Hepatic stellate cell (primary cell): ENCODE data around the gene KNSTRN.

Source experiments
- DNase-seq: peaks from one replicate; pipeline ENCODE4 v3.0.0; 2011; ENCODE audit warnings: low spot score

Gene KNSTRN, protein sequence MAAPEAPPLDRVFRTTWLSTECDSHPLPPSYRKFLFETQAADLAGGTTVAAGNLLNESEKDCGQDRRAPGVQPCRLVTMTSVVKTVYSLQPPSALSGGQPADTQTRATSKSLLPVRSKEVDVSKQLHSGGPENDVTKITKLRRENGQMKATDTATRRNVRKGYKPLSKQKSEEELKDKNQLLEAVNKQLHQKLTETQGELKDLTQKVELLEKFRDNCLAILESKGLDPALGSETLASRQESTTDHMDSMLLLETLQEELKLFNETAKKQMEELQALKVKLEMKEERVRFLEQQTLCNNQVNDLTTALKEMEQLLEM

DNA sequence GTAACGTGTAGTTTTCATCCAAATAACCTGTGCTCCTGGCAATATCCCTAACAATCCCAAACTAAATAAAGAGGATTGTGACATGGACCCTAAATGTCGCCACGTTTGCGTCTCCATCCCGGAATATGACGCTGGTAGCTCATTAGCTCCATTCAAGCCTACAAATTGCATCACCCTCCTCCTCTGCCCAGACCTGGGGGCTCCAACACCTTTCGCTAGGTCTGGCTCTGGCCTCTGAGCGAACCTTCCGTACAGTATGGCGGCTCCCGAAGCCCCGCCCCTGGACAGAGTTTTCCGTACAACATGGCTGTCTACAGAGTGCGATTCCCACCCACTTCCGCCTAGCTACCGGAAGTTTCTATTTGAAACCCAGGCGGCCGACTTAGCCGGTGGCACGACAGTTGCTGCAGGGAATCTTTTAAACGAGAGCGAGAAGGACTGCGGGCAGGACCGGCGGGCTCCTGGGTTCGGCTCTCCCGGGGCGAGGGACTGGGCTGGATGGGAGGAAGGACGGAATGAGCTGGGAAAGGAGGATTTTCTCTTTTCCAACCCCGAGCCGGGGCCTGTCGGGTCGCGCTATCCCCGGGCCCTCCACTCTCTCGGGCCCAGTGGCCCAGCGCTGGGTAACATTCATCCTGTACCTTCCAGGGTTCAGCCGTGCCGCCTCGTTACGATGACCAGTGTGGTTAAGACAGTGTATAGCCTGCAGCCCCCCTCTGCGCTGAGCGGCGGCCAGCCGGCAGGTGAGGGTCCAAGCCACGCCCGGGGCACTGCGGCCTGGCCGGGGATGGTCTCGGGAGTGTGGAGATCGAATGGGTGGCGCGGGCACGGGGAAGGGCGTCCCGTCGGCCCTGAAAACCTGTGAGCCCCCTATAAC, at the start of gene KNSTRN:
Gene KNSTRN (plus strand): TSS at position 142 of the 877 bp plus-strand sequence. CDS start 115 bp downstream, at position 257.
- peak; percentile 90 for DNase-seq

DNA sequence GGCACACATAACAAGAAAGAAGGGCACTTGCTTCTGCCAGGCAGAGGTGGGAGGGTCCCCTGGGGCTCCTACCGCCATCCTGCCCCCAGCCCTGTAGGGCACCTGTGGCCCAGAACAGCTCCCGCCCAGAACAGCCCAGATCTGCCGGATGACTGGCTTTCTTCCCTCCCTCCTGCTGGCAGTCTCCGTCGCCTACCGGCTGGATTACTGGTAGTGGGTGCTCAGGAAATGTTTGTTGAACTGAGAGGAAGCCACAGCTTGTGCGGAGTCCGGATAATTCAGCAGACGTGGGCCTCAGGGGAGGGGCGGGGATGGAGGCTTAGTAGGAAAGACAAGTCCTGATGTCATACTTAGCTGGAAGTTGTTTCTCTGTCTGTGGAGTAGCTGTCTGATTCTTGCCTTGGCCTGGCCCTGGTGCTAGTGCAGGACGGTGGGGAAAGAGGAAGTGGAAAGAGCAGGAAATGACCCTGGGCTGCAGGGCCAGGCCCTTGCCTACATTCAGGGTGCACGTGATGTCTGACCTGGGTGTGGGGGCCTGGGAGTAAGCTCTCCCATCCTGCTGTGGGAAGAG, 48.5 kb upstream of the KNSTRN start:
- peak; percentile 76 for DNase-seq

DNA sequence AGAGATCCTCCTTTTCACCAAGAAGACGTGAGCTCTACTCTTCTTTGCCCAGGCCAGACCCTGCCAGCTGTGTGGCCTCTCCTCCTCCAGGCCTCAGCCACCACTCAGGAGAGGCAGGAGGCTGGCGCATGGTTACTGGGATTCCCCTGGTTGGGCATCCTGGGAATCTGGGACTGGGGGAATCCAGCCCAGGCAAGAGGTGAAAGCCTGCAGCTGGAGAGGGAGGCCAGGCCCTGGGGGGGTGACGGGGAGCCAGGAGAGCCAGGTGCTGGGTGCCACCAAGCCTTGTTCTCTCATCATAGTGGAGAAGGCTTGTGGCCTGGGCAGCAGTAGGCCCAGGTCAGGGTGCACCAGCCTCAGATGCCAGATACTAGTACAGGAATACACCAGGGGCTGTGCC, 48.0 kb upstream of the KNSTRN start:
- DNase-seq, result no peak

DNA sequence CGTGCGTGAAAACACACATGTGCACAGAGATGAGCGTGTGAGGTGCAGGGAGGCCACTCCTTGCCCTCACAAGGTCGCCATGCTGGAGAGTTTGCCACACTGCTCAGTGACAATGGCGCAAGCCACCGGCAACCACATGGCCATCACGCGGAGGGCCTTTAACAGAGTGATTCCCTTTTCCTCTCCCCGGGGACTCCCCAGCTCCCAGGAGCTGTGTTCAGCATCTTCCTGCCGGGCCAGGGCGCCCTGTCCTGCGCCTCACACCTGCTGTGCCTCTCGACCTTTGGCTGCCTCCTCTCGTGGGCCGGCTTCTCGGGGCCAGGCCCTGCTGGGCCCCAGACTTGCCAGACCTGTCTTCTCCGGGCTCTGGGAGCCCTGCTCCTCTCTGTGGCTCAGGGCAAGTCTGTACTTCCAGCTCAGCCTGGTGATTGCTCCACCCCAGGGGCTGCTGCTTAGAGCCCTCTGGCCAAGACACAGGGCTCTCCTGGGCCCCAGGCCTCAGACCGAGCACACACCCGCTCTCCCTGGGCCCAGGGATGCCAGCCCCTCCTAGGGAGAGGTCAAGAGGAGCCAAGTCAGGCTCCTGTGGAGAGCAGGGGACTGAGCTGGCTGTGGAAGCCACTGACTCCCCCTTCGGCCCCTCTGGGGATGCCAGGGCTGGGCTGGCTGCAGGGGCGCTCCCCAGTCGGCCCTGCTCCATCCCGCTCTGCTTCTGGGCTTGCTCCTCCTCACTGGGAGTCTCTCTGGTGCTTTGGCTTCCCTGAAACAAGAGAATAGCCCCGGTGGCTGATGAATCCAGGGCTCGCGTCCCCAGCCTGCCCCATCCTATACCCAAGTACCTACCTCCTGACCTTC, 47.4 kb upstream of the KNSTRN start:
- no peak for DNase-seq

DNA sequence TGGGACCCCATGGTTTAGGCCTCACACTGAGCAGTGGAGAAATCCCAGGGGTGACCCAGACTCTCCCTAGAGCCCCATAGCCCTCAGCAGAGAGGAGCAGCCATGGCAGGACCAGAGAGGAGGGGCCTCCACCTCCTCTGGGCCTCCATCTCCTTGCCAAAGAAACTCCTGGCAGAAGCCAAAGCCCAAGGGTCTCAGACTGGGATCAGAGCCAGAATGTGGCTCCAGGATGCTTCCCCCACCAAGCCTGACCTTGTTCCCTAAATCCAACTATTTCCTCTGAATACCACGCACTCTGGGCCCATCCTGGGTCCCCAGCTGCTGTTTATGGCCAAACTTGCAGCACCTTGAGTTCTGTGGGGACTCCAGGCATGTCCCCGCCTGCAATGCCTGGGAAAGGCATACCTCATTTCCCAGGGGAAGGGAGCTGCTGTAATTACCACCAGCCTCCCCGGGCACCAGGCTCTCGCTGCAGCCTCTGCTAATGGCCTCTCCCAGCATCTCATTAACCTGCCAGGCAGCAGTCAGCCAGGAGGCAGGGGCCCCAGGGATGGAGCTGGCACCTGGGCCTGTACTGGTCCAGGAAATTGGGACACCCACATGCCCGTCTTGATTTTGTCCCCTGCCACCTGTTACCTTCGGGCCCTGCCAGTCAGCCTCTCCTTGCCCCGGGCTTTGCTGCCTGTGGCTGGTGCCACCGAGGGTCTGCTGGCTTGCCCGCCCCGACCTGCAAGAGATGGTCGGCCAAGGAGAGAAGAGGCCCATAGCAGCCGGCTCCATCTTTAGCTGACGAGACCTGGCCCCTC, 46.4 kb upstream of the KNSTRN start:
- DNase-seq, result no peak

DNA sequence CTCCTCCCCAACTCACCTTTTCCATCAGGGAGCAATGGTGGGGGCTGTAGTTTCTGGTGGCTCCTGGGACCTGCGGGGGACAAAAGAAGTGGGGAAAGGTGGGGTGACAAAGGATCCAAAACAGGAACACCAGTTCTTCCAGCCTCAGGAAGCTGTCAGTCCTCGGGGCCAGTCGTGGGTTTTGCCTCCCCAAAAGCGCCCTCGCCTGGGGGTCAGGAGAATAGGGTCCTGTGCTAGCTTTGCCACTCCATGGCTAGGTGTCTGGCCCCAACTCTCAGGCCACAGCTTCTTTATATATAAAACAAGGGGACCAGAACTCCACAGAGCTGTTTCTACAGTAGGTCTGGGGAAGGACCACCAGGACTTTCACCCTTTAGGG, 45.8 kb upstream of the KNSTRN start:
- no peak for DNase-seq

DNA sequence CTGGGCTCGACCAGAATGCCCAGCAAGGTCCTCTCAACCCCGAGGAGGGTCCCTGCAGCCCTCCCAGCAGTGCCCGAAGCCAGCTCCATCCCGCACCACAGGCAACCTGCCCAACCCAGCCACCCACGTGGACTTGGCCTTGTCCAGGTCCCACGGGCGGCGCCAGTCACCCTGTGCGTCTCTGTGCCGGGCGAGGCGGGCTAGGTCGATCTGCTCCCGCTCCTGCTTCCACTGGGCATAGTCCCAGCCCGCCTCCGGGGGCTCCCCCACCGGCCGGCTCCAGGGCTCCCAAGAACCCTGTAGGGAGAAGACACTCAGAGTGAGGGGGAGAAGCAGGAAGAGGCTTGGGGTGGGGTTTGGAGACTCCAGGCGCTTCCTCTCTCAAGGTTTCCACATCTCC, 44.9 kb upstream of the KNSTRN start:
- DNase-seq, result no peak

DNA sequence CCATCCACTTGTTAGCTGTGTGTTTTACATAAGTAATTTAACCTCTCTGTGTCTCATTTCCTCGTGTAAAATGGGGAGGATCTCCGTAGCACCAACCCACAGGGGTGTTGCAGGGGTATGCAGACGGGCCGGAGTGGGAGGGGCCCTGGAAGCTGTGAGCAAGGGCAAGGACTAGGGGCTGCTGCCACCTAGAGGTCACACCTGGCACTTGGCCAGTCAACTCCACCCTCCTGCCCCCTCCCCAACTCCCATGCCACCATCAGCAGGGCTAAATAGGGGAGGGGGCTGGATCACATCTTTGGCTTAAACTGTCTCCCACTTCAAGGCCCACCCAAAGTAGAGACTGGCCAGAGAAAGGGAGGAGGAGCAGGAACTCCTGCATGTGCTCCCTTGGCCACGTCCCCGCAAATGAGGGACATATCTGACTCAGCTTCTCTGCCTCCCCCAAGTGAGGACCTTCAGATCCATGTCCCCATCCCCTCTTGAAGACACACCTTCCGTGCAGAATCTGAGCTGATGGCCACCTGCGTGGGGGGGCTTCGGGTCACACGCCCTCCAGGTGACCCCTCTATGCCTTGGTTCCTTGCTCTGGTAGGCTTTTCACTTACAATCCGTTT, 44.4 kb upstream of the KNSTRN start:
- DNase-seq, result peak; percentile 85

DNA sequence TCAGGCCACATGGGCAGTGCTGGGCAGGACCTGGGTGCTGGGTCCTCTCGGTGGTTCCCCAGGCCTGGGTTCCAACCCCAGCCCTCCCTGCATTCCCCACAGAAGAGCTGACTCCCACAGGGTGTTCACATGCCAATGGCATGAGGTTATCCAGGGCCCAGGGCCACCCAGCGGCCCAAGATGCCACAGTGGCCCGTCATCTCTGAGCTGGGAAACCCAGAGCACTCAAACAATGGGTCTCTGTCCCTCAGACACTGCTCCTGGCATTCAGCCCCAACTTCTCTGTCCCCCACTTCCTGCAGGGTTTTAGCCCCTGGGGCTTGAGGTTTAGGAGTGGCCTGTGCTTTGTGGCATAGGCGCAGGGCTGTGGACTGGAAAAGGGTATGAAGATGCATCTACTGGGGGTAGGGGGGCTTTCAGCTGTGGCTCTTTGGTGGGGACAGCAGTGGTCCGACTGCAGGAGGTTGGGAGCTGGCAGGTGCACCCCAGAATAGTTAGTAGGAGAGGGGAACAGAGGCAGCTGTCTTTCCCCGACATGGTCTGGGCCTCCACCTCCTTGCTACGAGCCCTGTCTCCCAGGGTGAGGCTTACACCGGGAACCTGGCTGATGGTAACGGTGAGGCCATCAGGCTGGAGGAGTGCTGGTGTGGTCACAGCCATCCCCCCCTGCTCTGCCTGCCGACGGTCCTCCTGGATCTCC, 43.5 kb upstream of the KNSTRN start:
- peak; percentile 94 for DNase-seq

DNA sequence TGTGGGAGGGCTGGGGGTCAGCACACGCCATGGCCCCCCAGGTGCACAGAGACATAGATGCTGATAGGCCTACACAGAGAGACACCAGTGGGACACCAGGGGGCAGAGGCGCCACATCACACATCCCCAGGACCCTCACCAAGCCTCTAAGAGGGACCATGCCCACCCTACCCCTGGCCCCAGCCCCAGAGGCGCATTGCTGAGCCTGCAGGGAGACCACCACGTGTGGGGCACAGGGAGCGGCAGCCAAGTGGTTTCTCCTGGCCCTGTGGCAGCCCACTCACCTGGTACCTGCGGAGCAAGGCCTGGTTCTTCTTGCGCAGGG, 42.9 kb upstream of the KNSTRN start:
- no peak for DNase-seq

DNA sequence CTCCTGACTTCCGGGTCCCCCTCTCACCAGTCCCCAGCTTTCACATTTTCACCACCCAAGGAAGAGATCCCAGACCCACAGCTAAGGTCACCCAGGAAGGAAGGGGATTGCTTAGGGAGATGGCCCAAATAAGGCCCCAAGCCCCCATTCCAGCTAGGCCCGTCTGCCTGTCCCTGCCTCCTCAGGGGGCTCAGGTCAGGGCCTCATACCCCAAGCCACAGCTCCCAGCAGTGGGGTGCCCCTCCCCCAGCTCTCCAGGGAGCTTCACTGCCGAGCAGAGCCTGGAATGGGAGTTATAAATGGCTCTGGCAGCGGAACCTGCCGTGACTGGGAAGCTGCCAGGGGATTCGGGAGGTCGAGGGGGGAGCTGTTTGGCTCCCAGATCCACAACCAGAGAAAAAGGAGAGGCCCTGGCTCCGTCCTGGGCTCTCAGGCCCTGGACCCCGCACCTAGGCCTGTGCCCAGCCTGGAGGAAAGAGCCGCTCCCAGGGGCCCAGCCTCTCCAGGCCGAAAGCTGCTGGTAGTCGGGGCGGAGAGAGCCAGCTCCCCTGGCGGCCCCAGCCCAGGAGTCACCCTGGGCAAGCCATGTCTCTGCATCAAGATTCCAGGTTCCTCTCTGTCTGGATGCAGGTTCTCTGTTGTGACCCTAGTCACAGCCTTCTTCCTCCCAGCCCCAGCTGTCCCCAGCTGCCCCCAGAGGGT, 42.3 kb upstream of the KNSTRN start:
- peak; percentile 91 for DNase-seq

DNA sequence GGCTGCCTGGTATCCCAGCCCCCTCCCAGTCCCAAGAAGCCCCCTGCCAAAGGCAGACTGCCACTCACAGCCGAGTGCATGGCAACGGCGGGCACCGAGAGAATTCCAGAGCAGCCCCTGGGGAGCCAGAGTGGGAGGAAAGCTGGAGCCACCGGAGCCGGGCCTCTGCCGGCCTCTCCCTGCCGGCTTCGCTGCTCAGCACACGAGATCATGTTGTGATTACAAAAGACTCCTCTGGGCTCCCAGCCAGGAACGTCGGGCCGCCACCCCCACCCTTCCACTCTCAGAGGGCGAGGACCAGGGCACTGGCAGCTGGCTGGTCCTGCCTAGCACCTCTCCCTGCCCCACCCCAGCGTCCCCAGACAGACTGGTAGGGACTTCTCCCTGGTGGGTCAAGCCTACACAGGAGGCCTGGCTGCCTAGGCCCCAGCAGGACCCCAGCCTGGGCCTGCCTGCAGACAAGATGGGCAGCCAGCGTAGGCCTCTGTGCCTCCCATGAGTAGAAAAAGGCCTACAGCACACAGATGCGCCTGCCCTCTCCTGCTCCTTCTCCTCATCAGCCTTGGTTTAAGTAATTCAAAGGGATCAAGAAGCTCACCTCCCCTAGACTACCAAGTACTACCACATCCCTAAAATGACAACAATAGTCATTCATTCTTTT, 41.7 kb upstream of the KNSTRN start, which contains the start of gene CCDC9B:
Gene CCDC9B (minus strand): TSS at position 200 of the 661 bp plus-strand sequence. CDS start 120 bp downstream, at position 80.
- peak; percentile 92 for DNase-seq

DNA sequence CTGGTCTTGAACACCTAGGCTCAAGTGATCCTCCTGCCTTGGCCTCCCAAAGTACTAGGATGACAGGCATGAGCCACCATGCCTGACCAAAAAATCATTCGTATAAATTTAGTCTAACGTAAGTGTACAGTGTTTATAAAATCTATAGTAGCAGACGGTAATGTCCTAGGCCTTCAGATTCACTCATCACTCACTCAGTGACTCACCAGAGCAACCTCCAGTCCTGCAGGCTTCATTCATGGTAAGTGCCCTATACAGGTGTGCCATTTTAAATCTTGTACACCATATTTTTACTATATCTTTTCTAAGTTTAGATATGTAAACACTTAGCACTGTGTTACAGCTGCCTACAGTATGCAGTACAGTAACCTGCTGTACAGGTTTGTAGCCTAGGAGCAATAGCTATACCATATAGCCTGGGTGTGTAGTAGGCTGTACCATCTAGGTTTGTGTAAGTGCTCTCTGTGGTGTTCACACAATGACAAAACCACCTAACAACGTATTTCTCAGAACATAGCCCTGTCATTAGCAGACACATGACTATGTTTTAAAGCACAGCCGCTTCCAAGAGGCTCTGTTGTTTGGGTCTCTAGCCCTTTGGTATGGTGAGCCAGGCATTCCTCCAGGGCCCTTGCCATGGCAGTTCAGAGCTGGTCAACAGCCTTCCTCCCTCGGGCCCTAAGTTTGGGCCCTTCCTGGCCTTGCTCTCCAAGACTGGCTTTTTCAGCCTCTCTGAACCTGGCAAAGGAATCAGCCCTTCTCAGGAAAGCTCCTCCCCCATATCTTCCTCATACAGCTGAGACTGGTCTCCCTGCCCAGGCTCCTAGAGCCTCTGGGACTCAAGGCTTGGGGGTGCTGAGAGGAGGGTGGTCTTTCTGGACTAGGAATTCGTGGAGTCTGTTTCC, 39.9 kb upstream of the KNSTRN start:
- DNase-seq, result no peak

DNA sequence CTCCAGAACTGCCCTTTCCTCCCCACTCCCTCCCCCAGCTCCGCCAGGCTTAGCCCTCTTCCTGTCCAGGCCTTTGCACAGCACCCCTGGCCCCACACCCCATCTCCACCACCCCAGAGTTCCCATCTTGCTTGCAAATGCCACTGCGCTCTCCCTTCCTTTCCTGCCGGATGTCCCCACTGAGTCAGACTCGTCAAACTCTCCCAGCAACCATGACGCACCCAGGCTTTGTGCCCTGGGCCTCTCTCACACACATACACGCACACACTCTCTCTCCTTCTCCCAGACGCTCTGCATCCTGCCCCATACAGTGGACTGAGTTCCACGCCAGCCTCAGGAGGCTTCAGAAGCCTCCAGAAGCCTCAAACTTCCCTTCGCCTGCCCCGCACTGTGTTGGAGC, 39.0 kb upstream of the KNSTRN start:
- peak; percentile 87 for DNase-seq

DNA sequence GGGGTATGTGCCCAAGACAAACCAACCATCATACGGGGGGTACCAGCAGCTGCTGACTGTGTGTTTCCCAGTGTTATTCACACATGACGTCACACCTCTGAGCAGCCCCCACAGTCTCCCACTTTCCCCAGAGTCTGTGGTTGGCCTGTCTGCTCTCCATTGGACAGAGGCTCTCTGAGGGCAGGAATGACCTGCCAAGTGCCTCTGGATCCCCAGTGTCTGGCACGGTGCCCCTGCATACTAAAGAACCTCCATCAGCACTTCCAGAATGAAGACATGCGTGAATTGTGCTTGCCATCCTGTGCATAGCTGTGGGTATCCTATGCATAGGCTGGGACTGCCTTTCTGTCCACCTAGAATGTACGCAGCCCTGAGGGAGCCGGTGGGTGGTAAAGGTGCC, 38.3 kb upstream of the KNSTRN start:
- no peak for DNase-seq

DNA sequence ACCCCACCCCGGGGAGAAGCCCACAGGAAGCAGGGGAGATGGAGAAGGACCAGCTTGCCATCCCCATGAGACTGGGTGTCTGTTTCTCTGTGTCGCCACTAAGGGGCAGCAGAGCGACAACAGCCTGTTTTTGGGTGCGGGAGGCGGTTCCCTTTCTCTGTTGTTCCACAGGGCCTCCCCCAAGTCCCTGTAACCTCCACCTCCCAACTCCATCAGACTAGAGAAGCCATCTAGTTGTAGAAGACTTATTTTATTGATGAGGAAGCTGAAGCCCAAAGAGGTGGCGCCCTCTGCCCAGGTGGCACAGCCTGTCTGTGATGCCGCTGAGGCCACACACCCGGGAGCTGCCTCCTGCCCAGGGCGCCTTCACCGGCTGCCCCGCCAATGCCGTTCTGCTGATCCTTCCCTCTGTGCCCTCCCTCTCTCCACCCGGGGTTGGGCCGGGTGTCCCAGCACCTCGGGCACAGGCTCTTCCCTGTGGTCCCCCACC, 37.8 kb upstream of the KNSTRN start:
- DNase-seq, result peak; percentile 84

DNA sequence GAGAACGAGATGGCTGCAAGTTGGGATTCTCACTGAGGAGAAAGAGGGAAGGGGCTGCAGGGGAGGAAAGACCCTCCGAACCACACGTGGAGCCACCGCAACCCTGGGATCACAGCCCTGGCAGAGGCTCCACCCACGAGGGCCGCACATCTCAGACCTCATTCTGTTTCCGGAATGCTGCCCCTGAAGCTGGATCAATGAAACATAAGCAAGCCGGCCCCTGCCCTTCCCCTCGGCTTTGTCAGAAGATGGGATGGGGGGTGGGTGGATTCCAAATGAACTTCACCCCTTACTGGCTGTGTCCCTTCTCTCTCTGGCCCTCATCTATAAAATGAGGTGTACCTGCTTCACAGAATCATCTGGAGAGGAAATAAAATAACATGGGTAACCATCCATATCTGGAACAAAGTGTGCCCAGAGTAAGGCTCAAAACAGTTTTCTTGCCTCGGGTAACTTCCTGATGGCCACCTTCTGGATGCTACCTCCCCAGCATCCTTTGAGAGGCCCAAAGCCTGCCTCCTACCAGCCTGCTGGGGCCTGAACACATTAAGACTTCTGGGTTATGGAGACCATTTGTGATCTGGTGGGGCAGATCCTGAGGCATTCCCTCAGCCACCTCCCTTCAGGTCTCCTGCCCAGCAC, 37.2 kb upstream of the KNSTRN start:
- no peak for DNase-seq
